Neural crest cell (in vitro differentiated cells): ENCODE measurements around the gene C1orf146. TPM values are rescaled to one million over a fixed set of nuclear protein-coding genes. Genes with fewer than 3 reads are reported as not detected.

Source experiments
- DNase-seq: peaks from one replicate; pipeline ENCODE4 v3.0.0; 2021; ENCODE audit warnings: low read depth, mixed read lengths, low spot score
- H3K27ac Mint-ChIP-seq: one replicate; pipeline ENCODE4 v1.8.0; 2021; ENCODE audit warnings: mild to moderate bottlenecking, mixed read lengths; ENCODE audit not compliant: unreplicated experiment
- H3K27me3 Mint-ChIP-seq: 2 replicates; pipeline ENCODE4 v1.8.0; 2021; ENCODE audit warnings: low read depth, mild to moderate bottlenecking, mixed read lengths
- H3K36me3 Mint-ChIP-seq: 2 replicates; pipeline ENCODE4 v1.8.0; 2021; ENCODE audit warnings: low read depth, mild to moderate bottlenecking, mixed read lengths
- H3K4me1 Mint-ChIP-seq: 2 replicates; pipeline ENCODE4 v1.8.0; 2021; ENCODE audit warnings: mixed read lengths
- H3K4me3 Mint-ChIP-seq: one replicate; pipeline ENCODE4 v1.8.0; 2021; ENCODE audit warnings: mild to moderate bottlenecking, mixed read lengths
- H3K9me3 Mint-ChIP-seq: 2 replicates; pipeline ENCODE4 v1.8.0; 2021; ENCODE audit warnings: mixed read lengths
- total RNA-seq: library from RNA; stranded (reverse); gene quantifications from 2 replicates; pipeline ENCODE4 v1.2.1, GENCODE V29; 2021
- TF ChIP-seq, protein P1 (sequence below): fragments of 200-600 bp; sonication (generic); conservative IDR thresholded peaks from 2 replicates; pipeline ENCODE4 v1.5.0; 2021; ENCODE audit warnings: antibody characterized with exemption, mild to moderate bottlenecking

C1orf146 gene
- total RNA-seq, 1 donor from 2014 or later, result not detected

DNA sequence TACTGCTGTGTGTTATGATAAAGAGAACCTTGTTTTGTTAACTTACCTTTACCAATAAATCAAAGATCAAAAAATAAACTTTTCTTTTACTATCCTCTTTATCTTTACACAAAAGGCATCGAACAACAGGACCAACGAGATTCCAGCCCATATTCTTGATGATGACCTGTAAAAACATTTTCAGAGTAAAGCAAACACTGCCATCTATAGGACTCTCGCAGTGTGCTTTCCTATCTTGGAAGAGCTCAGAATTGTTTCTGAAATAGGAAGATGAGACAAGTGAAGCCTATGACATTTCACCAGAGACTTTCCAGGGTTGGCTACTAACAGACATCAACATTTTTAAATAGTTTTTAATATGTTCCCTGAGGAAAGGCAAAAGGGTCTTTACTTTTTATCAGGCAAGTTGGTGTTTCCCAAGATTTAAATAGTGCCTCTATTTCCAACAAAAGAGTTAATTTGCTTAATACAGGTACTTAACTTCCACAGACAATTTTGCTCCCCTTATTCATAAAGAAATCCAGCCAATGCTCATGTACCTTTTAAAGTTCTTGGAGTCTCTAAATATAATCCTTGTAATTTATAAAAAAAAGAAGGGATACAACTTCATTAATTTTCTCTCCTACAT, 73.8 kb downstream of the C1orf146 start:
- TF ChIP-seq, protein P1, sequence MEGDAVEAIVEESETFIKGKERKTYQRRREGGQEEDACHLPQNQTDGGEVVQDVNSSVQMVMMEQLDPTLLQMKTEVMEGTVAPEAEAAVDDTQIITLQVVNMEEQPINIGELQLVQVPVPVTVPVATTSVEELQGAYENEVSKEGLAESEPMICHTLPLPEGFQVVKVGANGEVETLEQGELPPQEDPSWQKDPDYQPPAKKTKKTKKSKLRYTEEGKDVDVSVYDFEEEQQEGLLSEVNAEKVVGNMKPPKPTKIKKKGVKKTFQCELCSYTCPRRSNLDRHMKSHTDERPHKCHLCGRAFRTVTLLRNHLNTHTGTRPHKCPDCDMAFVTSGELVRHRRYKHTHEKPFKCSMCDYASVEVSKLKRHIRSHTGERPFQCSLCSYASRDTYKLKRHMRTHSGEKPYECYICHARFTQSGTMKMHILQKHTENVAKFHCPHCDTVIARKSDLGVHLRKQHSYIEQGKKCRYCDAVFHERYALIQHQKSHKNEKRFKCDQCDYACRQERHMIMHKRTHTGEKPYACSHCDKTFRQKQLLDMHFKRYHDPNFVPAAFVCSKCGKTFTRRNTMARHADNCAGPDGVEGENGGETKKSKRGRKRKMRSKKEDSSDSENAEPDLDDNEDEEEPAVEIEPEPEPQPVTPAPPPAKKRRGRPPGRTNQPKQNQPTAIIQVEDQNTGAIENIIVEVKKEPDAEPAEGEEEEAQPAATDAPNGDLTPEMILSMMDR, result peak; percentile 80
- no peak overlapping the region for H3K27ac Mint-ChIP-seq
- H3K27me3 Mint-ChIP-seq, result no peaks in the 10 kb centered on the region
- no peaks in the 10 kb centered on the region for H3K9me3 Mint-ChIP-seq
- H3K36me3 Mint-ChIP-seq, result peaks cover 30% of the 10 kb centered on the region
- H3K4me3 Mint-ChIP-seq, result no peak overlapping the region
- peaks cover 22% of the 10 kb centered on the region for H3K4me1 Mint-ChIP-seq
- peak; percentile 7 for DNase-seq

Other genes starting within 250 kb of the C1orf146 start
- gene EPHX4, start 187.9 kb upstream of the C1orf146 start, total RNA-seq, result 1.1 and 1.2 TPM in 2 replicates
- not detected in 2 replicates for gene SETSIP, start 142.5 kb upstream of the C1orf146 start, total RNA-seq
- 2.4 and 2.9 TPM in 2 replicates for gene BTBD8, start 137.6 kb upstream of the C1orf146 start, total RNA-seq
- gene GLMN, start 81.1 kb downstream of the C1orf146 start, total RNA-seq, result 22.8 and 24.8 TPM in 2 replicates
- gene RPAP2, start 81.1 kb downstream of the C1orf146 start, total RNA-seq, result 33.3 and 38.2 TPM in 2 replicates